Thyroid gland (tissue), 4 donors: Measurements from ENCODE around the gene DCAF12.

ENCODE experiments used
- POLR2A ChIP-seq, 2 donors: fragments of 450-650 bp; IDR thresholded peaks; one replicate each; pipeline ENCODE4 v1.6.1; 2017; ENCODE audit warnings: antibody characterized with exemption in 2 of 2, mild to moderate bottlenecking in 2 of 2, moderate library complexity in 1 of 2
- TF ChIP-seq, protein P1 (sequence below), 6 experiments: fragments of 200-600 bp in 3 of 6; fragments of 450-650 bp in 3 of 6; sonication (generic) in 3 of 6; IDR thresholded peaks; one replicate each; pipeline ENCODE4 v1.5.1; 2016 to 2019; ENCODE audit warnings: antibody characterized with exemption in 6 of 6, mild to moderate bottlenecking in 2 of 6, inconsistent platforms in 1 of 6, moderate library complexity in 1 of 6

DNA sequence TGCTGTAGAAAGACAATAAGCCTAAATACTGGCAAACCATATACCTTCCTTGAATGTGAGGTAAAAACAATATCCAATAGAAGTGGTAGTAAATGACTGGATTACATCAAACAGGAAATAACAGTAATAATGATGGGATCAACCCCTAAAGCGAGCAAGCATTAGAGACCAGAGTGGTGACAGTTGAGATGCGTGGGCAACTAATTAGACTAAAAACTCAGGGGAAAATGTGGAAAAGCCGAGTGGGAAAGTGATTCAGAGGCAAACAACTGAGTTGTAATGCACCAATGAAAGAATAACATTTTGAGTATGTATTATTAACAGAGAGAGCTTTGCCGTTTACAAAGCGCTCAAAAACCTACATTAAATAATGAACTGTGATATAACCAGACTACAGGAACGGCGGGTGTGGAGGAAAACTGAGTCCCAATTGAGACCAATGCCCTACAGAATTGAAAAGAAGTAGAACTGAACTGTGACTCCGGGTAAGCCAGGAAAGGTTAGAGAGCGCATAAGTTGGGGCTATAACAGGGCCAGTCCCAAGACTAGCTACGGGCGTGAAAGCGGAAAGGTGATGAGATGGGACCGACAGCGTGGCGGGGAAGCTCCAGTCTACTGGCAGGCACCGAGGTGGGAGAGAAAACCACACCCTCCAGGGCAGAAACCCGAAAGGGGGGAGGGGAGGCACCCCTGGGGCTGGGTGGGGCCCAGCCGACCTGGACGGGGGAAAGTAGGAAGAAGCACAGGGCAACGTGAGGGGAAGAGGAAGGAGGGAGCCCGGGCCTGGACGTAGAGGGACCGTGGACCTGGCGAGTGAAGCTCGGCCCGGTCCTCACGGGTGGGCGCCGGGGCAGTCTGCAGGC is 78.4 kb downstream of the DCAF12 start:
- TF ChIP-seq, protein P1, sequence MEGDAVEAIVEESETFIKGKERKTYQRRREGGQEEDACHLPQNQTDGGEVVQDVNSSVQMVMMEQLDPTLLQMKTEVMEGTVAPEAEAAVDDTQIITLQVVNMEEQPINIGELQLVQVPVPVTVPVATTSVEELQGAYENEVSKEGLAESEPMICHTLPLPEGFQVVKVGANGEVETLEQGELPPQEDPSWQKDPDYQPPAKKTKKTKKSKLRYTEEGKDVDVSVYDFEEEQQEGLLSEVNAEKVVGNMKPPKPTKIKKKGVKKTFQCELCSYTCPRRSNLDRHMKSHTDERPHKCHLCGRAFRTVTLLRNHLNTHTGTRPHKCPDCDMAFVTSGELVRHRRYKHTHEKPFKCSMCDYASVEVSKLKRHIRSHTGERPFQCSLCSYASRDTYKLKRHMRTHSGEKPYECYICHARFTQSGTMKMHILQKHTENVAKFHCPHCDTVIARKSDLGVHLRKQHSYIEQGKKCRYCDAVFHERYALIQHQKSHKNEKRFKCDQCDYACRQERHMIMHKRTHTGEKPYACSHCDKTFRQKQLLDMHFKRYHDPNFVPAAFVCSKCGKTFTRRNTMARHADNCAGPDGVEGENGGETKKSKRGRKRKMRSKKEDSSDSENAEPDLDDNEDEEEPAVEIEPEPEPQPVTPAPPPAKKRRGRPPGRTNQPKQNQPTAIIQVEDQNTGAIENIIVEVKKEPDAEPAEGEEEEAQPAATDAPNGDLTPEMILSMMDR (IDR thresholded peaks at IDR 0.05): no peak
- TF ChIP-seq POLR2A (IDR thresholded peaks at IDR 0.05): no peak
